GM19035 (cell line): ENCODE measurements around the gene FAM219A.
"Not testable (repeated sequence)": the region's sequence is repeated elsewhere in the genome, so short reads cannot be mapped to it uniquely, and the experiment has no call there.

Source experiments
- ATAC-seq: cut with Tn5 transposase; IDR thresholded peaks from one replicate; pipeline ENCODE4 v1.9.1; 2021; ENCODE audit not compliant: unreplicated experiment

The FAM219A gene

DNA sequence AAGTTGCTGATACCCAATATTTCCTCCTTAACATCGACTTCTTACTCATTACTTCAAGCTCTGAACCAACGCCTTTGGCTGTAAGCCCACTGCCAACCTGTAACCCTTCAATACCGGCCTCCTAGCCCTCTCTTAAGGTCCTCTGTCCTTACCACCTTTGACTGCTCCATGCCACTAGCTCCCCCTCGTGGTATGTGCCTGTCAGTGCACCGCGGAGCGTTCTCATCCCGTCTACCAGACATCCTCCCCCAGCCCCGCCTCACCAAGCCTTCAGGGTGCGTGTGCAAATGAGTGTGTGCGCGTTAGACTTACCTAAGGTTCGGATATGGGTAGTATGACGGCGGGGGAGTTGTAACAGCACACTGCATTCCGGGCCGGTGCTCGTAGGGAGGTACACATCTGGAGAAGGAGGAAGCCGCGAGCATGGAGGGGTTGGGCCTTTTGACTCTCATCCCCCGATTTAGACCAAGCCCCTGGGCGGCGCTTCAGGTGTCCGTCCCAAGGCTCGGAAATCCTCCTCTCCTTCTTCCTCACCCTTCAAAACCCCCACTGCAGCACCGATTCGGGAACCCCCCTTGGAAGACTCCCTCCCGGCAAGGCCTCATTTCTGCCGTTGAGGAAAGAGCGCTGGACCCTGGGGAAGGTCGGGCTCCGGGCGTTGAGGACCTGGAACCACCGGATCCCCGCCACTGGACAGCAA is 78.9 kb downstream of the FAM219A start:
- ATAC-seq = peak; percentile 32

DNA sequence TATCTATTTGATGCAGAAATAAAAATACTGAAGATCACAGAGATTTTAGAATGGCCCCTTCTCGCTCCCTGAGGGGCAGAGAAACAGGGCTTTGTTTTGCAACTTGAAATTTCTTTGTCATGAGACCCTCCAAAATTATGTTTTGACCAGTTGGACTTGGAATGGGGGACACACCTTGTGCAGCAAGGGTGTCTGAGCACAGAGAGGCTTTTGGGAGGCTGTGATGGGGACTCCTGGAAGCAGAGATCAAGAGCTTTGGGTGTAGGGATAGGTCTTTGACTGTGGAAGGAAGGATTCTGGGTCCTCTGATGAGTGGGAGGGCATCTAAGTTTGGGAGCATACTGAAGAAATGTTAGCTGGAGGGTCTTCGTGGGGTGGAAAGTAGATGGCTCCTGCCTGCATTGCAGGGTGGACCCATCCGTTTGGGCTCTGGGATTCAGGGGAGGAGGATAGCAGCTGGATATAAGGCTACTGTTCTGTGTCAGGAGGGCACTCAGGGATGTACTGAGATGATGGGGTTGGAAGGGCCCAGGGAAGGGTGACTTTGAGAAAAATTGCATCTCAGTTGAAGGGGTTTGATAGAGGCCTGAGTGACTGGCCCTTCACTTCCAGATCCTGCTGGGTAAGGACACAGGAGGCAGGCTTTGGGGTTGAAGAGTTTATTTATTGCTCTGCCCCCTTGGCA is 79.9 kb downstream of the FAM219A start:
- no peak for ATAC-seq

DNA sequence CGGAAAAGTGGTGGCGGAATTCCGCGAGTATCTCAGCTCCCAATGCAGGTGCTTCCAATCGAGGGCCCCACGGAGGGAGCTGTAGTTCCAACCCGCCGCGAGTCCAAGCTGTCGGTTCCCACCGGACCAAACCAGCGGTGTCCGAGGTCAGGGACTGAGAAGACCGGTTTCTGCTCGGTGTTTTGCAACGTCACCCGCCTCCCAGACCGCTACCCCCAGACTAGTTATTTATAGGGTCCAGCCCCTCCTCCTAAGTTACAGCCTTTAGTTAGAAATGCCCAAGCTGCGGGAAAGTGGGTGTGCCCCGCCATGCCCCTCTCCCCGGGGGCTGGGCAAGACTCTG is 81.0 kb downstream of the FAM219A start:
- no peak for ATAC-seq

DNA sequence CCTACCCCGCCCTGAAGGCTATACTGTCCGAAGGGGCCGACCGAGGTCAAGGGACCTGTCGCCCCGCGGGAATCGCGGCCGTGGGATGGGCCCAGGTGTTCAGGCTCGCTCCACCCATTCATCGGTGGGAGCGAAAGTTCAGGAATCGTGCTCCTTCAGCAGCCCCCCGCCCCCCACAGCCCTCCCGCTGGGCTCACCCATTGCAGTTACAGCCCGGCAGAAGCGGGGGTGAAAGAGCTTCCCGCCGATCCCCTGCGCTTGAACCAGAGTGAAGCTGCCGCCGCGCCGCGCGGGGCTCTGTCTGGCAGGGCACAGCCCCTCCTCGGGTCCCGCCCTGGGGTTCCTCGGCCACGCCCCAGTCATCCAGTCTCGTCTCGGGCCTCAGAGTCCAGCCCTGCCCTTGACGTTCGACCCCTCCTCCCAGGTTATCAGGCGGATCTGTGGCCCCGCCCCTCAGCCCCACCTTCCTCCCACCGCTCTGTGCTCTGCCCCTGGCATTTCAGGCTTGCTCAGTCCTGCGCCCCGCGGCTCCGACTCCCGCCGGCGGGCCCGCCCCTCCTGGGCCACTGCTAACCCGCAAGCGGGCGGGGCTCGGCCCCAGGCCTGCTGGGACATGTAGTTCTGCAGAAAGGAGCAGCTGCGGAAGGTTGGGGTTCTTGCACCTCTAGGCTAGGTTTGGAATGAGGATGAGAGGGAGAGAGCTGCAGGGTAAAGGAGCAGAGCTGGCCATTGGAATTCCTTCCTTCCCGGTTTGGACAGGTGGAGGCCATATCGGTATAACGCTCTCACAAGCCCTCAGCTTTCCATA is 81.6 kb downstream of the FAM219A start, which contains the start of gene MYORG:
TSS of gene MYORG (minus strand) at position 303 of the 808 bp plus-strand sequence. CDS start 3,955 bp downstream, outside the sequence.
- ATAC-seq = peak; percentile 84

DNA sequence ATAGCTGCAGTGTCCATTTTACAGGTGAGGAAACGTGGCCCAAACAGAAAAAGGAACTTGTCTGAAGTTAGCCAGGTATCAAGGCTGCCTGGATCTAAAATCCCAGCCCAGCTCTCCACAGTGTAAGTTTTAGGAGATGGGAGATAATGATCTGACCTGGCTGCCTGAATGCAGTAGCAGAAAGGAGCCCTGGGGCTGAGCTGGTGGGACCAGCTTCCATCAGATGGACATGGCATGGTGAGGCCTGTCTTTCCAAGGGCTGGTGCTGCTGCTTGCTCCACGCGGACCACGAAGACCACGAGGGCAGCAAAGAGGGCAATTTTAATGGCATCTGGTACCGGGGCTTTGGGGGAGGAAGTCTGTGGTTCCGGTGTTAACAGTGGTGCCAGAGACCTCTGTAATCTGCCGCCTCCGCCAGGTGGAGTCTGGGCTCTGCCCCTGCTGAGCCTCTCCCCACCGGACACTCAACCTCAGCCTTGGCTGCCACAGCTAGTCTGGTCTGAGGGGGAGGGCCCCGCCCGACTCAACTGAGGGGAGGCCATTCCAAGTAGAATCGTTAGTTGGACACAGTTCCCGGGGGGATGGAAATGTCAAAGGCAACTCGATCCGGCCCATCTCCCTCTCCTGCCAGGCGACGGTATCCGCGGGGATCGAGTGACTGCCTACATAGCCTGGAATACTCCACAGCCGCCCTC is 82.3 kb downstream of the FAM219A start:
- ATAC-seq = no peak

GRCh38 chr9:34374905-34375552 is 83.3 kb downstream of the FAM219A start:
- ATAC-seq = no peak

- ATAC-seq = no peak
Observed at GRCh38 chr9:34374339-34374738, 84.0 kb downstream of the FAM219A start.

DNA sequence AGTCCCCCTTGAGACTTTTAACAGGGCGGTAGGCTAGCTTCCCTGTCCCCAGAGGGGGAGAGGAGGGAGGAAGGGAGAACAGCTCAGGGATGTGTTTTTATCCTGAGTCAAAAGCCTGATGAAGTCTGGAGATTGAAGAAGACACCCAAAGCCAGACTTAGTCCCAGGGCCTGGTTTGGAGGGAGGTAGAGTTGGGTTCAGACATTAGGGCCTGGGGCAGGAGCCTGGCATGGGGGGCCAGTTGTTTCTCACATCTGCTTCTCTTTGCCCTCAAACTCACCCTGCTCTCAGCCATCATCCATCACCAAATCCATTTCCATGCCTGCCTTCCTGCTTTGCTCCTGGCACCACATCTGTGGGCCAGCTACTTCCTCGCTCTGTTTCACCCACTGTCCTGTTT is 84.6 kb downstream of the FAM219A start:
- ATAC-seq = no peak

GRCh38 chr9:34372467-34373011 is 85.8 kb downstream of the FAM219A start:
- no peak for ATAC-seq

- no peak for ATAC-seq
Observed at GRCh38 chr9:34371886-34372466, 86.4 kb downstream of the FAM219A start.

DNA sequence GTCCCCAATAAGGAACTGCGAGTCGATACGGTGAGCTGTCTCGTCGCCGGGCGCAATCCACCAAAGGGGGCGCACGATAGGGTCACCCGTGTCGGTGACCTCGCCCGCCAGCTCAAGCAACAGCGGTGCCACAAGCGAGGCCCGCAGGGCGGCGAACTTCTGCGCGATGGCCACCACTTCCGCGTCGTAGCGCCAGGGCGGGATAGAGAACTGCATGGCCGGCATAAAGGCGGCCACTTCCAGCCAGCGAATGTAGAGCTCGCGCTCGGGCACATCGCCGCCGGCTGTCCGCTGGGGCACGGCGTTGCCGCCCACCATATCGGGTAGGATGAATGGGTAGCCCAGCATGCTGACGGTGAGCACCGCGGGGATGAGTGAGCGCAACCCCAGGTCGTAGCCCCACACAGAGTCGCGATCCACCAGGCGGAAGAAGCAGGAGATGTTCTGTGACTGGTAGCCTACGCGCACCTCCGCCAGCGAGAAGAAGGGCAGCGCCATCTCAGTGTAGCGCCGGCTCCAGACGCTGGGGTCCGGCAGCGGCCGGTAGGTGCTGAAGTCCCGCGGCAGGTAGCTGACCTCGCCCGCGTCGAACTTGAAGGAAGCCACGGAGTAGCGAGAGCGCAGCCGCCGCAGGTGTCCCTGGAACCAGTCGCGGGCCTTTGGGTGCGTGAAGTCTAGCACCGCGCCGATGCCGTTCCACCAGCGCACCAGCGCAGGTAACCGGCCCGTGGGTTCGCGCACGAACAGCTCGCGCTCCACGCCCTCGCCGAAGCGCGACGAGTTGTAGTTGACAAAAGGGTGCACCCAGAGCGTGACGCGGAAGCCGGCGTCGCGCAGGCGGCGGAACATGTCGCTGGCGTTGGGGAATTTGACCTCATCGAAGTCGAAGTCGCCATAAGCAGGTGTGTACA is 87.1 kb downstream of the FAM219A start:
- no peak for ATAC-seq

- ATAC-seq = no peak
Observed at GRCh38 chr9:34370335-34370969, 87.9 kb downstream of the FAM219A start.

GRCh38 chr9:34369636-34370035 is 88.7 kb downstream of the FAM219A start:
- no peak for ATAC-seq

GRCh38 chr9:34368796-34369195 is 89.6 kb downstream of the FAM219A start:
- ATAC-seq = not testable (repeated sequence)

DNA sequence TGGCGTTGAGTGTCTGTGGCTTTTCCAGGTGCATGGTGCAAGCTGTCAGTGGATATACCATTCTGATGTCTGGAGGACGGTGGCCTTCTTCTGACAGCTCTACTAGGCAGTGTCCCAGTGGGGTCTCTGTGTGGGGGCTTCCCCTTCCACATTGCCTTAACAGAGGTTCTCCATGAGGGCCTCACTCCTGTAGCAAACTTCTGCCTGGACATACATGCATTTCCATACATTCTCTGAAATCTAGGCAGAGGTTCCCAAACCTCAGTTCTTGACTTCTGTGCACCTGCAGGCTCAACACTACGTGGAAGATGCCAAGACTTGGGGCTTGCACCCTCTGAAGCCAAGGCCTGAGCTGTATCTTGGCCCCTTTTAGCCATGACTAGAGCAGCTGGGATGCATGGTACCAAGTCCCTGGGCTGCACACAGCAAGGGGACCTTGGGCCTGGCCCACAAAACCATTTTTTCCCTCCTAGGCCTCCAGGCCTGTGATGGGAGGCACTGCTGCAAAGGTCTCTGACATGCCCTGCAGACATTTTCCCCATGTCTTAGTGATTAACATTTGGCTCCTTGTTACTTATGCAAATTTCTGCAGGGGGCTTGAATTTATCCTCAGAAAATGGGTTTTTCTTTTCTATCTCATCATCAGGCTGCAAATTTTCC is 90.5 kb downstream of the FAM219A start:
- ATAC-seq = not testable (repeated sequence)

DNA sequence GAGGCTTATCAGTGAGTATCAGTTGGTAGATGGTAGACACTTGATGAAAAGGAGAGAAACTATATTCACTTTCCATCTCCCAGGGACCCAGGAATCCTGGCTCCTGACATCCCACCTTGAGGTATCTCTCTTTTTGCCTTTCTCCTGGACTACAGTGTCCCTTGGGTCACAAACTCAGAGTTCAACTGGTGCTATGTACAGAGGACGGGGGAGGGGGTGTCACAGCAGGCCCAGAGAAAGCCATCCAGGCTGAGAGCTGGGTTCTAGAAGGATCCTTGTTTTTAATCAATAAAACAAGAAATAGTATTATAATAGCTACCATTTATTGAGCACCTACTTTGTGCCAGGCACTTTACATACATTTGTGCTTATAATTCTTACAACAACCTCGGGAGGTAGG is 92.0 kb downstream of the FAM219A start:
- ATAC-seq = no peak

- no peak for ATAC-seq
Observed at GRCh38 chr9:34365282-34365681, 93.1 kb downstream of the FAM219A start.
